Omental fat pad (tissue), 4 donors: Measurements from ENCODE around the gene CEP295NL. TPM values are rescaled to one million over a fixed set of nuclear protein-coding genes. Genes with fewer than 3 reads are reported as not detected.

Experiments used
- ATAC-seq: fragments of 150-250 bp; one replicate; pipeline ENCODE4 v1.9.1; 2016; ENCODE audit warnings: mild to moderate bottlenecking, moderate library complexity; ENCODE audit not compliant: low FRiP score
- DNase-seq: peaks from one replicate; pipeline ENCODE4 v3.0.0-alpha.2; 2019; ENCODE audit warnings: low spot score
- CTCF ChIP-seq, 3 donors: fragments of 450-650 bp; IDR thresholded peaks; one replicate each; pipeline ENCODE4 v1.5.1; 2016 to 2017; ENCODE audit warnings: antibody characterized with exemption in 3 of 3, mild to moderate bottlenecking in 3 of 3, moderate library complexity in 2 of 3
- total RNA-seq, 4 donors: library from RNA; depleted of rRNA; stranded (reverse); fragments of >200 nt; gene quantifications; one replicate each; pipeline ENCODE4 v1.1.0, GENCODE V29; 2016

The CEP295NL gene
- total RNA-seq, 4 donors from 2014 or later = 2.7 to 11.8 (median 5.5) TPM

GRCh38 chr17:78935419-78936323, 32.7 kb upstream of the CEP295NL start:
- DNase-seq = no peak
- no peak for TF ChIP-seq CTCF (IDR thresholded peaks at IDR 0.05)
- ATAC-seq = peak; percentile 74

DNA sequence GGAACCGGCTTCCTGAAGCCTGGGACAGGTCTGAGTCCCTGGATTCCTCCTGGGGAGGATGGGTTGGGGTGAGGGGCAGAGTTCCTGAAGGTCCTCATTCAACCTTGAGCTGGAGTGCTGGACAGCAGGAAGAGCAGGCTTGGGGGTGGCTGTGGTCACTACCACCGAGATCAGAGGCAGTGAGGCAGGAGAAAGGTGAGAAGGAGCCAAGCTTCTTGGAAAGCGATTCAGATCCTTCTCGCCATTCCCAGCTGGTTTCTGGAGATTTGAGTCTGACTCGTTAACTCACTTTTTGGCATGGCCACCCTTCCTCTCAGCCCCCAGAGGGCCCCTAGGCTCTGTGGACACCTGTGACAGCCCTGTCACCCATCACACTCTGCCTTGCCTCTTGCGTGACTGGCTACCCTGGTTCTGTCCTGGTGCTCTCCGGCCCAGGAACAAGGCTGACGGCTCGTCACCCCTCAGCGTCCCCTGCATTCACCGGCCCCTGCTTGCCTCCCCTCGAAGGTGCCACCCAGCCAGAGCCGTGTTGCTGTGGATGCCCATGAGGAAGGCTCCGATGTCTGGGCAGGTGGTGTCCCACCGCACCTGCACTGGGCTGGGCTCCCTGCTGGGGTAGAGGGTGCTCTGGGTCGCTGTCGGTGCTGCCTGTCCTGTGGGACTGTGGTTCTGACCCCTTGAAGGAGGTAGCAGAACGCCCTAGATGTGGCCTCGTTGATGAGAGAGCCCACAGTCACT, 31.8 kb upstream of the CEP295NL start:
- TF ChIP-seq CTCF (IDR thresholded peaks at IDR 0.05) = no peak
- ATAC-seq = no peak
- no peak for DNase-seq

GRCh38 chr17:78933959-78934568, 31.1 kb upstream of the CEP295NL start:
- TF ChIP-seq CTCF (IDR thresholded peaks at IDR 0.05) = no peak
- DNase-seq (peak; percentile 86), ATAC-seq (peak; percentile 76)

GRCh38 chr17:78933025-78933958, 30.3 kb upstream of the CEP295NL start:
- ATAC-seq (peak; percentile 37), DNase-seq (no peak)
- TF ChIP-seq CTCF (IDR thresholded peaks at IDR 0.05) = no peak

DNA sequence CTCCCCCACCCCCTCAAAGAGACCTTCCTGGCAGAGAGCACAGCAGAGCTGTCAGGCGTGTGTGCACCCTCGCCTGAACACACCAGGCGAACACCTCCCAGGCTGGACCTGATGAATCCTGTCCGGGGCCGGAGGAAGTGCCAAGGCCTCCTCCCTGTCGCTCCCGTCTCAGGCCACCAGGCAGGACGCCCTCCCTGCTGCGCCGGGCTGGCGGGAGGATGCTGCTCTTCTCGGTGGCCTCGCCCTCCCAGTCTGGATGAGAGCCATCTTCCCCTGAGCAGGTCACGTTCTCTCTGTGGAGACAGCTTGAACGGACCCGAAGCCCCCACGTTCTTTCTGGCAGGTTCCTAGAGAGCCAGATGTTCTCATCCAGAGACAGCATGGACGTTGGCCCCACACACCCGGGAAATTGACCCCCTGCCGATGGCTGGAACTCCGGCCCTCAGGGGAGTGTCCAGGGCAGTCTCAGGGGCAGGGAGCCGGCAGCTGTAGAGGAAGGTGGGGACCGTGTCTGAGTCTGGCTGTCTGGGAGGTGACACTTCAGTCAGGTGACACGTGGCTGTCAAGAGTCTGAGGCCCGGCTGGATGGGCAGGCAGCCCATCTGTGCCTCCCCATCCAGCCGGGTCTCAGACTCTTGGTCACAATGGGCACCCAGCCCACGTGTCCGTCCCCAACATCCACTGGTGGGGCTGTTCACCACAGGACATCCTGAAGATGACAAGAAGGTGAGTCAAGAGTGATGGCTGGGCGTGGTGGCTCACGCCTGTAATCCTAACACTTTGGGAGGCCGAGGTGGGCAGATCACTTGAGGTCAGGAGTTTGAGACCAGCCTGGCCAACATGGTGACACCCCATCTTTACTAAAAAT, 27.1 kb upstream of the CEP295NL start:
- DNase-seq (no peak), ATAC-seq (no peak)
- no peak for TF ChIP-seq CTCF (IDR thresholded peaks at IDR 0.05)
